ENCODE results near the gene TSPEAR.

- TF ChIP-seq AFF4 (CRISPR knock-in tag; IDR thresholded peaks at IDR 0.05; ENCODE audit: borderline replicate concordance) (no peak), MAX (CRISPR knock-in tag; IDR thresholded peaks at IDR 0.05) (no peak), KAT7 (CRISPR knock-in tag; IDR thresholded peaks at IDR 0.05; ENCODE audit: borderline replicate concordance) (no peak)
Measured at GRCh38 chr21:44460441-44460755, 251.0 kb downstream of the TSPEAR start.
